HK-2 (cell line): Measurements from ENCODE around the gene ATP8B1.
A peak's percentile ranks its signal among the peaks of the same experiment; 100 is the strongest.

Experiments used
- DNase-seq: peaks from one replicate; pipeline ENCODE4 v3.0.0-alpha.2; 2018; ENCODE audit not compliant: unreplicated experiment

Gene ATP8B1

DNA sequence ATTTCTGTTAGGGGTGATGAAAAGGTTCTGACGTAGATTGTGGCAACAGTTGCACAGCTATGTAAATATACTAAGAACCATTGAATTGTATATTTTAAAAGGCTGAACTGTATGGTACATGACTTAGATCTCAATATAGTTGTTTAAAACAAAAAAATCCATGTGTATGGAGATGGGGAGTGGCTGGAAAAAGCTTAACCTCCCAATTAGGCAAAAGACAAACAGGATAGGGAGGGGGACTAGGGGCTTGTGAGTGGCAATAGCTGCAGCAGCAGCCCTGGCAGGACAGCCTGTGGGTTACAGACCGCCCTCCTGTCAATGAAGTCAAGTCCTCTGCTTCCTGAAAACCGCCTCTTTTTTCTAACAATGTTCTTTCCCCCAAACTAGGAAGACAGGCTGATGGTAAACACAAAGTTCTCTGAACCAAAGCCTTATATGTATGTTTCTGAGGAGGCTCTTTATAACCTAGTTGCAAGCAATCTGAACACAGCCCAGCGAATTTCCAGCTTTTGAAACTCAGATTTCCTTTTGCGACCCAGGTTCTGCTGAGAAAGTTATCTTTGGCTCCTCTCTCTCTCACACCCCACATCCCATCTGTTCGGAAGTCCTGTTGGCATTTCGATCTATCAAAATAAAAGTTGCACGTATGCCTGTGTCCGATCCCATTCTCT lies 10.3 kb downstream of the ATP8B1 start:
- no peak for DNase-seq

DNA sequence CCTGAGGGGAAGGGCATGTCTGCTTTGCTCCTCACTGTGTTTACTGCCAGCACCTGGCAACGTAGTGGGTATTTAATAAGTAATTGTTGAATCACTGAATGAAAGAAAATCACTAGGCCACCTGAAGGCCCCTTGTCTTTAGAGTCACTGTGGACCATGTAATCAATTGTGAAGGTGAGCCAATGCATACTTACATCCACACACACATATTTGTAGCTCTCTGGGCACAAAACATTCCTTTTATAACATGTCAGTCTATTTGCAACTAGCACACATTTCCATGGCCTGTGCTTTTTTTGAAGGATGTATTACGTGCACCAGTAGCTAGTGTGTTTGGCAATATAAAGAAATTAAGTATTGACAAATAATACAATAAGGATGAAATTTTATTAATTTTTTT lies 11.2 kb downstream of the ATP8B1 start:
- no peak for DNase-seq

DNA sequence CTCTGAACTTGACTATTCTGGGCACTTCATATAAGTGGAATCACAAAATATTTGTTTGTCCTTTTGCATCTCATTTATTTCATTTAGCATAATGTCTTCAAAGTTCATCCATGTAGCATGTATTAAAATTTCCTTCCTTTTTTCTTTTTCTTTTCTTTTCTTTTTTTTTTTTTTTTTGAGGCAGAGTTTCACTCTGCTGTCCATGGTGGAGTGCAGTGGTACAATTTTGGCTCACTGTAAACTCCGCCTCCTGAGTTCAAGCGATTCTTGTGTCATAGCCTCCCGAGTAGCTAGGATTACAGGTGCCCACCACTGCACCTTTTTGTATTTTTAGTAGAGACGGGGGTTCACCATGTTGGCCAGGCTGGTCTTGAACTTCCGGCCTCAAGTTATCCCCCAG lies 11.9 kb downstream of the ATP8B1 start:
- DNase-seq = no peak

DNA sequence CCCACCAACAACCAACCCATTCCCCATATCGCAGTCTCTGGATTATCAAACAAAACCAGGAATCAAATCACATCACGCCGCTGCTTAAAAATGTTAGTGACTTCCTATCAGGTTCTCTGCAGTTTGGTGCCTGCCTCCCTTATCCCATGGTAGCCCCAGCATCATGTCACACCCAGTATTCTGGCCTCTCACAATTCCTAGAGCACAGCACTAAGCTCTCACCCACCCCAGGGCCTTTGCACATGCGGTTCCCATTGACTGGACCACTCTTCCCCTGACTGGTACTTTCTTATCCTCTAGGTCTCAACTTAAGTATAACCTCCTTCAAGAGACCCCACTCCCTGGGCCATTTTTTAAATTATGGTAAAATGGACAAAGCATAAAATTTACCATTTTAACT lies 12.8 kb downstream of the ATP8B1 start:
- no peak for DNase-seq

DNA sequence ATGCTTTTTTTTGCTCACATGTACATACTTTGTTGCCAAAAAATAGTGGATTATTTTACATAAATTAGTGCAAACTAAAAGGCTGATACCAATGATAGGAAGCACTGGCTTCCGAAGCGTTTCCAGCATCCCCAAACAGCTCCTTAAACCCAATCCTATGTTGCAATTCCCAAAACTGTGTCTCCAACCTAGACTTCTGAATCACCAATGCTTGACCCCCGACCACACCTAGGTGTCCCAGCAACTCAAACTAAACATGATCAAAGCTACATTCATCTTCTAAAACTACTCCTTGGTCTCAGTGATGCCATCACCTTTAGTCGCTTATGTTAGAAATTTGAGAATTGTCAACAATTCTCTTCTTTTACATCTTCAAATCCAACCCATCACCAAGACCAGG lies 13.4 kb downstream of the ATP8B1 start:
- no peak for DNase-seq

DNA sequence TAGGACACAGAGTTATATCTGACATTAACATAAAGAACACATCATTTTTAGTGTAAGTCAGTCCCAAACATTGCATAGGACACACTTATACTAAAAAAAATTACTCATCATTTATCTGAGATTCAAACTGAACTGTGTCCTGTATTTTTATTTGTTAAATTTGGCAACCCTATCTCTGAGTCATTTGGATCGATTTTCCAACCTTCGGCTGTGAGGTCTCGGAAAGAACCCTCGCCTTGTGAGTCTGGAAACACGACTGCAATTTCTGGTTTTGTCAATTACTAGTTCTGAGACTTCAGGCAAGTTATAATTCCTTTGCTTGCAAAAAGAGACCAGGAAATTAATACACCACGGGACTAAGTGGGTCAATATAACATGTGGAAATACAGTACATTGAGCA lies 14.0 kb downstream of the ATP8B1 start:
- no peak for DNase-seq

DNA sequence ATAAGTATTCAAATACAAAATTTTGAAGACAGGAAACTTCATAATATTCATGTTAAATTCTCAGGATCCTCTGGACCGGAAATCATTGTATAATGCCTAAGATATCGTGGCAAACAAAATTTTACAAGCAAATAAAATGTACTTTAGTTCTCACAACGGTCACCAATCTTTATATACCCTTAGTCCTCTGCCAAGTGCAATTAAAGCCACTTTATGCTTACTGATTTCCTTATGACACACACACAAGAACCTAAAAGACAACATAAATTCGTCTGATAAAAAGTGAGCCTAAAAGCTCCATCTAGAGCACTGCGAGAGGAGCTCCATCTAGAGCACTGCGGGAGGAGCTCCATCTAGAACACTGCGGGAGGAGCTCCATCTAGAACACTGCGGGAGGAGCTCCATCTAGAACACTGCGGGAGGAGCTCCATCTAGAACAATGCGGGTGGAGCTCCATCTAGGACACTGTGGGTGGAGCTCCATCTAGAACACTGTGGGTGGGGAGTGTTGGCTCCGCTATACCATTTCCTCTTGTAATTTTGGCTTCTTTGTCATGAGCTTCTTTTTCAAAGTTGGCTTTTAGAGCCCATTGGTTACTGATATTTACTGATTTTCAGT lies 15.9 kb downstream of the ATP8B1 start:
- DNase-seq = no peak

DNA sequence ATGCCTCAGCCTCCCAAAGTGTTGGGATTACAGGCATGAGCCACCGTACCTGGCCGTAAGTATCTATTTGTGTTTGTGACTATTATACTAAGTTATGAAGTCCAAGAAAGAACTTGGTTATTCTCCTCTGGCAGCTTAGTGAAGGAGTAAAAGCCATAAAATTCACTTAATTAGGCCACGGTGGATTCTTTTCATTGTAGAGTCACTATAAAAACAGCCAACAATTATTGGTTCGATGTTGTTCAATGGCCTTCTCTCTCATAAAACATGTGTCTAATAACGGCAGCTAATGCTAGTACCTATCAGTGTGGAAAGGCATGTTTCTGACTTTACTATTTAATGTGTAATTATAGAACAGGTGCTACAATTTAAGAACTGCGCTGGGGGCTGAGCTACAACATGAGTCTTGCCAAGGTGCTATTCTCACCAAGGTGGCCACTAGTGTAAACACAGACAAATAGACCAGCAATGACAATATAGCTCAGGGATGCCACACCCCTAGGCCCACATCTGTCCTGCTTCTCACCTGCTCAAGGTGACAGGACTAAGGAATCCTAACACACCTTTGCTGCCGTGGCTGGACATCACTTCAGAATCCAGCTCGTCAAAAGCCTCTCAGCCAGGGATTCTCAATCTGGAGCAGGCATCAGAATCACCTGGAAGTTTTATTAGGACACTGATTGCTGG lies 17.2 kb downstream of the ATP8B1 start:
- DNase-seq = no peak

DNA sequence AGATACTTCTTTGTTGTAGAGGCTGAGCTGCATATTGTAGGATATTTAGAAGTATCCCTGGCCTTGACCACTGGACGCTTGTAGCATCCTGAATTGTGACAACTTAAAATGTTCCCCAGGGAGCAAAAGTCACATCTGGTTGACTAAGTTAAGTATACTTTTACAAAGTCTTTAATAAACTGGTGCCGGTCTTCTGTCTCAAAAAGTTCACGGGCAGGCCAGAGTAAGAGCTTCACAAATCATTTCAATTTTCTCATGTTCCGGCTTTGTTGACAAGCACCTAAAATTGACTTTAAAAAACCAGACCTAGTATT lies 18.4 kb downstream of the ATP8B1 start:
- no peak for DNase-seq

DNA sequence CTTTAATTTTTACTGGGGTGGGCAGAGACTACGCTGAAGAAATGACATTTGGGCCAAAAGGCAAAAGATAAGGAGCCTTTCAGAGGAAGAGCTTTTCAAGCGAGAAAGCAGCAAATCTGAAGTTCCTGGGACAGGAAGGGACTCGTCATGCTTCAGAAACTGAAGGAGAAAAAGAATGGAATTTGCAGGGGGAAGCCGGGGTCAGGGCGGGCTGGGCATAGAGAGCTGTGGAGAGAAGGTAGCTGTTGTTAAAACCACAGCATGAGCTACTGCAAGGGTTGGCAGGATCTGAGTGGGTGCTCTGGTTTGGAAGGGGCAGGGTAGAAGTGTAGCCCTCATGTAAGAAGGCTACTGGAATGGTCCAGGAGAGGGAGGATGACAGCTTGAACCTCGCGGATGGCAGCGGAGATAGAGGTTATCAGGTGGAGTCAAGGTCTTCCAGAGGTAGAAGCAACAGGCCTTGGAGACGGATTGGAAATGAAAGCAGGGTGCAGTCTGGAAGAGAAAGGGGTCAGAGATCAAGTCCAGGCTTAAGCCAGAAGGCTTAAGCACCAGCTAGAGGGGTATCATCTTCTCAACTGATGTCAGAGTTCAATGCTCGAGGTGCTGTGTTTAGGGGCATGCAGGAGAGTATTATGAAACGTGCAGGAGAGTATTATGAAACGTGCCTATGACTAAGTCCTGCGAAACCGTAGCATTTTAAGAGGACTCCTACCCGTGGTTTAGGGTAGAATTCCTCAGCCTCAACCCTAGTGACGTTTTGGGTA lies 18.9 kb downstream of the ATP8B1 start:
- DNase-seq = peak; percentile 27

DNA sequence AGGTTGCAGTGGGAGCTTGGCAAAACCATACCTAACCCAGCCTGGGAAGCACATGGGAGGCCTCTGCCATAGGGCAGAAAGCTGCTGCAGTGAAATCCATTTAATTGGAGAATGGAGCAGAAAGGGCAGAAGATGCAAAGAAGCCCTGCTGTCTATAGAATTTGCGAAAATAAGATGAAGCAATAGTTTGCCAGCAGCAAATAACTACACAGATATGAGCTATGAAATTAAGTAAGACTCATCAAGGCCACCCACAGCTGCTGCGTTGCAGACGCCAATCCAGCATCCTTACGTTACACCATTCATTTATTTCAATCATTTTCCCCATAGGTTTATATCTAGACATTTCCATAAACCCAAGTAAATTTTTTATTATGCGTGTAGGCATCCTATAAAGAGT lies 21.1 kb downstream of the ATP8B1 start:
- DNase-seq = no peak

DNA sequence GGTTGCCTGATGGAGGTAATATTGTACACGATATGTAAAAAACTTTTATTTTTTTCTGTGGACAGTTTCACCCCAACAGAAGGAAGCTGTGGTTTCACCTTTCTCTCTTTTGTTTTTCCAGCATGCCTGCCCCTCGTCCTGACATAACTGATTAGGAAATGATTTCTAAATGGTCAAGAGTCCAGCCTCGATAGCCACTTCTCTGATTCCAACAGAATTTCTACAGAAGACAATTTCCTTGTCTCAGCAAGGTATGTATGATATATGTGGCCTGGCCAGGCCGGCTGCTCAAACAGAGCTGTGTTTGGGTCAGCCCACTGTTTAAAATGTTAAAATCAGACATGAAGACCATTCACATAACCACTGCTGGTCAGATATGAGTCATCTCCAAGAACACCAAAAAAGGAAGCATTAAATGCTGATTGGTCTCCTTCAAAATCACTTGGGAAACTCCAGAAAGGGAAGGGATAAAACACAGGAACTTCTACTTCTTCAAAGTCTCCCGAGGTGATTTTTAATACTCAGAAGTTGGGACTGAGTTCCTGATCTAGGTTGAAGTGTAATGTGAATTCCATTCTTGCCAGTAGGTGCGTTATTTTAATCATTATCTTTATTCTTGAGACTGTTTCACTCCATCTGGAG lies 22.3 kb downstream of the ATP8B1 start:
- DNase-seq = peak; percentile 46

DNA sequence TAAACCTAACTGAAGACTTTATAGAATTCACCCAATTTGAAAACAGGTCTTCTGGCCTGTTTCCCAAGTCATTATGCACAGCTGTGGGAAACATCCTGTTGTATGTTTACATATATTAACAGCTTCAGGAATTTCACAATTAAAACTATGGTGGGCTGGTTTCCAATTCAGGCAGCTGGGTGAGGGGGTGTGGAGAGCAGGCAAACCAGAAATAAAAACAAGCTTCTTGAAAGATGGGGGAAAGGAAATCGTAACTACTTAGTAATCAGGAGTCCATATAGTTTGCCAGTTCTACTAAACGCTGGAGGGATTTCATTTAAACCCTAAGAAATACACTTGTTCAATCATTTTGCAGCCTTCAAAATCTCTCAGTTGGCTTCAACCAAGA lies 22.8 kb downstream of the ATP8B1 start:
- DNase-seq = no peak

DNA sequence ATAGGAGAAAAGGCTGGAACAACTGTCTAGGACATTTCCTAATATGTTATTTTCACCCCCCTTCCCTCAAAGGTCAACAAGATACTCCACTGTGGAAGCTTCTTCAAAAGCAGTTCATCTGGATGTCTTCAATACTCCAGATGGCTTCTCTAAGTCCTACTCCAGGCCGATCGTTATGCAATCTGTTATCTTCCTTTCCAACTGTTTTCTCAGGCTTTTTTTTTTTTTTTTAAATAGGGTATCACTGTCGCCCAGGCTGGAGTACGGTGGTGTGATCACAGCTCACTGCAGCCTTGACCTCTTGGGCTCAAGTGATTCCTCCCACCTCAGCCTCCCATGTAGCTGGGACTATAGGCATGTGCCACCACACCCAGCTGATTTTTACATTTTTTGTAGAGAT lies 26.3 kb downstream of the ATP8B1 start:
- no peak for DNase-seq

DNA sequence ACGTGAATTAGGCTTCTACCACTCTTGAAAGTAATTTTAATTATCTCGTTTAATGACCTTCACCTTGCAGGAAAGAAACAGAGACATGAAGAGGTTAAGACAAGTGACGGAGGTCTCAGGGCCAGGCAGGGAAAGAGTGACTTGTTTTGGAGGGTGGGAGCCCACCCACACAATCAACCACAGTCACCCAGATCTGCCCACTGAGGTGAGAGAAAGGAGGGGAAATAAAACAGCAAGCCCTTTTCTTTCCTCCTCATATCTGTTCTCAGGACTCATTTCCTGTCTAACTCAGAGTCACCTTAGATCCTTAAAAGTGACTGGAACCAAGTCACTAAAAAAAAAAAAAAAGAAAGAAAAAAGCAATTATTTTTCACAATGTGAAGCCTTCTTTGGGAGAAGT lies 26.8 kb downstream of the ATP8B1 start:
- DNase-seq = no peak

DNA sequence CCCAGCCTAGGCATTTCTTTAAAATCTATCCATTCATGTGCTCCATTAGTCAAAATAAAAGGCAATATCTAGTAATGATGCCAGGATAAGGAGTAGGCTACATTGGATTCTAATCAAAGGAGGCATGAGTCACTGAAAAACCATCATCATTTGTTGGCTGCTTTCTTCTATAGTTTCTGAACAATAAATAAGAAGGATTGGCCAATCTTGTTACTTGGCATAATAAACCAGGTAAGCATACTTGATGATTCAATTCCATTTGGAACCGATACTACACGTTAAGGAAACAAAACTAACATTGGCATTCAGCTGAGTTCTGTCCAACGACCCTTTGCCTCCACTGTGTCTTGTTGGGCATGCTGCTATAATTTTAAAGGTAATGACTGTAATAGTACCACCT lies 27.2 kb downstream of the ATP8B1 start:
- no peak for DNase-seq

DNA sequence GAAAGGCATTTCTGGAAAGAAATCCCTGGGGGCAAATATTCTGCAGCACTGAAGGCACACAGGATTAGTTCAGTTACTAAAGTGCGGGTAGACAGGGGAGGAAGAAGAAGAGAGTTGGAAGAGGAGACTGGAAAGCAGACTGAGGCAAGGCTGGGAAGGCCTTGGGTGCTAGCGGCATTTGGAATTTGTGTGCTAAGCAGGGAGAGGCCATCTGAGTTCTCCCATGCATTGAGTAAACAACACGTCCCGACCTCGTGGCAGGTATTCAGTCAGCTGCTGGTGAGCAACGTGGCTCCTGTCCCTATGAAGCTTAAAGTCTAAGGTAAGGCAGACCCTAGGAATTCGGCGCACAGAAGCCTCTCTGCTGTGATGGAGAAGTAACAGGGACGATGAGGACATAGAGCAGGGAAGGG lies 30.7 kb downstream of the ATP8B1 start:
- no peak for DNase-seq

DNA sequence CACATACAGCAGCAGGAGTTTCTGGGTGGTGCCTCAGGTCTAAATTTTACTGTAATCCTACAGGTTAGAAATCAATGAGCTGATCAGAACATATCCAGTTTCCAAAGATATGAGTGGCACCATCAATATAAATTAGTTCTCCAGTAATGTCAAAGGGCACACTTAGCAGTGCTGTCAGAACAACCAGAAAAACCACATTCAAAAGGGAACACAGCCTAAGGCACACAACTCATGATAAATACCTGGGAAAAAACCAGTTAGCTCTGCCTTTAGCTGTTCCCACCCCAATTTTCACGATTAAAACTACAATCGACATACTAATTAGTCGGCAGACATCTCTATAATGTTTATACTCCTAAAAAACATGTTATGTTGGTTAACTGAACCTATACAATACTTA lies 31.5 kb downstream of the ATP8B1 start:
- no peak for DNase-seq

DNA sequence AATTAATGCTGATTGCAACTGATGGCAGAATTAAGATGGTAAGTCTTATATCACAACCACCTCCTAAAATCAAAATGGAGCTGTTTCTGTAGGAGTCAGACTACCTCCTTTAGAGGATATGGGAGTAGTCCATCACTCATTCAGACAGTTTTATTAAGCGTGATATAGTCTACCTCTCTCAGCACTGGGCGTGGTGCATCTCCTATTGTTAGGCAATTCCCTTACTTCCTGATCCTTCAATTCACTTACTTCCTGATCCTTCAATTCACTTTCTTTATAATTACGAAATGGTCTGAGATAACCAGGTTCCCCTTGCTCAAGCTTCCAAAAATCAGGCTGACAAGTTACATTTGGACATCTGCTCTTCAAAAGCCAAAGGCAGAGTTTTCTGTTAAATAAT lies 31.9 kb downstream of the ATP8B1 start:
- DNase-seq = no peak

DNA sequence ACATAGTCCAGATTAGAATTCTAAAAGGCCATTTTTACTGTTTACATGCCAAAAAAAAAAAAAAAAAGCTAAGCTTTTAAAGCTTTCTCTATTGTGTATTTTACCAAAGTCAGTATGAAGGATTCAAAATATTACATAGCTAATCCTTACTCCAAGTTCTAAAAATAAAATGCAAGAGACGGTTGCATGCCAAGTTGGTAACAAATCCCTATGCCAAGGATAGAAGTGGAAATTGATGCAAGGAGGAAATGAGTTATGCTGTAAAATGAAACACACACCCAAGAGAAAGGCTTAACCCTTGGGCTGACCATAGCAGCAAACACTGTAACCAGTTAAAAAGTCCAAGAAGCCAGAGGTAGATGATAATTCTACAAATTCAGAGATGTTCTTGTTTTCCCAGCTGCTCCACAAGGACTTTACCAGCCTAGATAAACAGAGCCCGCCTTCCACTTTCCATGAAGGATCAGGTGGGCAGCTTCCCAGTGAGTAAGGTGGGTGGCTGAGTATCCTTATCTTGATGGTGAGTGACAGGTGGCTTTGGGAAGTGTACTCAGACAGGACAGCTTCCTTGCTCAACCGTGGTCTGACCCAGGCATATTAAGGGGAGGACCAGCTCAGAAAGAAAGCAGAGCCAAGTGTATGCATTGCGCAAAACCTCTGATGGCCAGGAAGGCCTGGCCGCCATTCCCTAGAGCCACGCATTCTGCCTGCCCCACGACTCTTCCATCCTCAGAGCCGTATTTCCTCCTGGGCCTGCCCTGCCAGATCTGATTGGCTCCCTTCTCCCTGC lies 34.4 kb downstream of the ATP8B1 start:
- DNase-seq = no peak

DNA sequence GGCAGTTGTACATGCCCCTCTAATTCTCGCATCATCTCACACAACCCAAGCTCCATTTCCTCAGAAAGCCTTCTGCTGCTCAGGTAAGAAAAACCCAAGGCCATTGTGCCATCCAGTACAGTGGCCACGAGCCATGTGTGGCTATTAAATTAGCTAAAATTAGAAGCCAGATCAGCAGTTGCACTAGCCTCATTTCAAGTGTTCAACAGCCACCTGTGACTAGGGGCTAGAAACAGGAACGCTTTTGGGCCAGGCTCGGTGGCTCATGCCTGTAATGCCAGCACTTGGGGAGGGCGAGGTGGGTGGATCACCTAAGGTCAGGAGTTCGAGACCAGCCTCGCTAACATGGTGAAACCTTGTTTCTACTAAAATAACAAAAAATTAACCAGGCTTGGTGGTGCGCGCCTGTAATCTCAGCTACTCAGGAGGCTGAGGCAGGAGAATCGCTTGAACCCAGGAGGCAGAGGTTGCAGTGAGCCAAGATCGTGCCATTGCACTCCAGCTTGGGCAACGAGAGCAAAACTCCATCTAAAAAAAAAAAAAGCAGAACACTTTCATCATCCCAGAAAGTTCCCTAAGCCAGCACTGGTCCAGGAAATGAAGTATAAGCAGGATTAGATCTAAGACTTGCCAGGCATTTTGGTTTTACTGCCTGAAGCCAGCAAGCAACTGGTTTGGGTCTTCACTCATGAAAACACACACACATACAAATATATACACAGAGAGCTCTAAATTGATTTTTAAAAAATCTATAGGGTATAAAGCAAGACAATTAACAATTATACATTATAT lies 35.7 kb downstream of the ATP8B1 start:
- no peak for DNase-seq
